ENCODE measurements around the gene CCNH. TPM values are rescaled to one million over a fixed set of nuclear protein-coding genes. Genes with fewer than 3 reads are reported as not detected.

Gene CCNH
- total and polyA plus RNA-seq, 9 donors = 20.9 to 28.9 (median 25.9) TPM

DNA sequence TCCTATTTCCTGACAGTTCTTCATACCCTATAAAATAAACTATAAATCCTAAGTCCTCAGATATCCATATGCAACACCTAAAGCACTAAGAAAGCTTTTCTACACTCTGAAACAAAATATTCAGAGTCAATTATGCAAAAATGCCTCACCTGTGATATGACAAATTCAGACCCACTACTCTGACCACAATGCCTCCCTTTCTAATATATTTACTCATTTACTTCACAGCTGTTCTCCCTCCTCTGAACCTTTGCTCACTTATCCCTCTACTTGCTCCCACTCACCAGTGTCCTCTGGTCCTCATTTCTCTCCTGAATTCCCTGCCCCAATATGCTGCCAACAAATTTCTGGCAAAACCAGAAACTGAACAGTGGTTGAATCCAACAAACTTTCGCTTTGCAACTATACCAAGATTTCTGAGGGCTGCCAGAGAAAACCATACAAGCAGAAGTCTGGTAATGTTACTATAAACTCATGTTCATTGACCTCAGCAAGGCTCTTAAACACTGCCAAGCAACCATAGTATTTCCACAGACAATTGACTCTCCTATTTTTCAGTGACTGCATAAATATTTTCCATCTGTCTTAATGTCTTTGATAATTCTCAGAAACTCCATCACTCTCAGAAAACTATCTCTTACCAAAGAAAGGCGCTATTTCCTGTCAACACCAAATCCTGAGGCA, 7.1 kb downstream of the CCNH start:
- Histone ChIP-seq H3K27ac (ENCODE audit: low read length) (no peak overlapping the region), H3K9me3 (replicated peaks; ENCODE audit: control insufficient read depth, low read depth, low read length) (no peaks in the 10 kb centered on the region), H3K4me3 (ENCODE audit: low read length) (no peak overlapping the region), H3K27me3 (ENCODE audit: control insufficient read depth, insufficient read depth, low read length) (no peaks in the 10 kb centered on the region), H3K4me1 (ENCODE audit: control insufficient read depth, insufficient read depth, low read length) (no peaks in the 10 kb centered on the region), H3K36me3 (ENCODE audit: control insufficient read depth, insufficient read depth, low read length) (peaks cover 29% of the 10 kb centered on the region)
- 92% methylated on average over 2 of the region's 2 CpGs for WGBS (ENCODE audit: insufficient coverage)
- no peak for DNase-seq

DNA sequence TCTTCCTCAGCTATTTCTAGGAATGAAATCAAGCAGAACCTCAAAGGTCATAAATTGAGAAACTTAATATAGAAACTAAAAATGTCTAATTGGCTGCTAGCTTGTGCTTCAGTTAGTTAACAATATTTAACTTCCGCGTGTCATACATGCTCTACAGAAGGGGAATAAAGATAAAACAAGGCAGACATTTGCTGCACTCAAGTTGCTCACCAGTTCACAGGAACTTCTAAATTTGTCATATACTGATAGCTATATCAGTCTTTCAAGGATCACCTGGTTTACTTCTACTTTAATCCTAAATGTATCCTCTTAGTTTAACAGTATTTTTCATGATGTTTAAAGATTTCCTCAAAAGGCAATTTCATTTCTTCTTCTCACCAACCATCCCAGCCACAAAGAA, 8.4 kb downstream of the CCNH start:
- H3K4me3 ChIP-seq (ENCODE audit: low read length) = no peak overlapping the region
- no peaks in the 10 kb centered on the region for H3K27me3 ChIP-seq (ENCODE audit: control insufficient read depth, insufficient read depth, low read length)
- H3K4me1 ChIP-seq (ENCODE audit: control insufficient read depth, insufficient read depth, low read length) = no peaks in the 10 kb centered on the region
- DNase-seq = no peak
- H3K27ac ChIP-seq (ENCODE audit: low read length) = no peak overlapping the region
- 100% methylated on average over 2 of the region's 2 CpGs for WGBS (ENCODE audit: insufficient coverage)
- H3K9me3 ChIP-seq (replicated peaks; ENCODE audit: control insufficient read depth, low read depth, low read length) = no peaks in the 10 kb centered on the region
- peaks cover 27% of the 10 kb centered on the region for H3K36me3 ChIP-seq (ENCODE audit: control insufficient read depth, insufficient read depth, low read length)

- Histone ChIP-seq H3K4me1 (ENCODE audit: control insufficient read depth, insufficient read depth, low read length) (no peaks in the 10 kb centered on the region), H3K4me3 (ENCODE audit: low read length) (no peak overlapping the region), H3K36me3 (ENCODE audit: control insufficient read depth, insufficient read depth, low read length) (peaks cover 31% of the 10 kb centered on the region), H3K27me3 (ENCODE audit: control insufficient read depth, insufficient read depth, low read length) (no peaks in the 10 kb centered on the region), H3K9me3 (replicated peaks; ENCODE audit: control insufficient read depth, low read depth, low read length) (no peaks in the 10 kb centered on the region), H3K27ac (ENCODE audit: low read length) (no peak overlapping the region)
- no peak for DNase-seq
- WGBS (ENCODE audit: insufficient coverage) = no CpG with 5 or more reads among the region's 3 CpGs
Measured at GRCh38 chr5:87403899-87404298, 8.8 kb downstream of the CCNH start.

- Histone ChIP-seq H3K27me3 (ENCODE audit: control insufficient read depth, insufficient read depth, low read length) (no peaks in the 10 kb centered on the region), H3K27ac (ENCODE audit: low read length) (no peak overlapping the region), H3K4me3 (ENCODE audit: low read length) (no peak overlapping the region), H3K9me3 (replicated peaks; ENCODE audit: control insufficient read depth, low read depth, low read length) (no peaks in the 10 kb centered on the region), H3K4me1 (ENCODE audit: control insufficient read depth, insufficient read depth, low read length) (no peaks in the 10 kb centered on the region), H3K36me3 (ENCODE audit: control insufficient read depth, insufficient read depth, low read length) (peaks cover 31% of the 10 kb centered on the region)
- DNase-seq = no peak
- no CpG with 5 or more reads among the region's 3 CpGs for WGBS (ENCODE audit: insufficient coverage)
Measured at GRCh38 chr5:87403409-87403808, 9.3 kb downstream of the CCNH start.

DNA sequence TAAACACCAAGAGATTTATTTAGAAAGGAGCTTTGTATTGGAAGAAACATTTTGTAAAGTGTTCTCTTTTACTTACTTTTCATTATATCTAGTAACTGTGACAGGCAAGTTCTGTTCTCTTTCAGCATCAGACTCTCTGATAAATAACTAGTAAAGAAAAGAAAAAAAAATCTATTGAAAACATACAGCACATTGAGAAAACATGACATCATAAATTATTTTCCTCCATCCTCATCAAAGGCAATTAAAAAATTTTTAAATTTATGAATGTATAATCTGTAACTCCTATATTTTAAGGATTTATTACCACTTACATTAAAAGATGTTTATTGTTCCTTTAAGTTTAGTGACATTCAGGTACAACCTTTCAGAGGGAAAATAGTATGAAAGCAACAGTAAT, 11.1 kb downstream of the CCNH start:
- DNase-seq = no peak
- H3K9me3 ChIP-seq (replicated peaks; ENCODE audit: control insufficient read depth, low read depth, low read length) = no peaks in the 10 kb centered on the region
- H3K4me1 ChIP-seq (ENCODE audit: control insufficient read depth, insufficient read depth, low read length) = no peaks in the 10 kb centered on the region
- peaks cover 28% of the 10 kb centered on the region for H3K36me3 ChIP-seq (ENCODE audit: control insufficient read depth, insufficient read depth, low read length)
- no peak overlapping the region for H3K27ac ChIP-seq (ENCODE audit: low read length)
- no peaks in the 10 kb centered on the region for H3K27me3 ChIP-seq (ENCODE audit: control insufficient read depth, insufficient read depth, low read length)
- H3K4me3 ChIP-seq (ENCODE audit: low read length) = no peak overlapping the region

DNA sequence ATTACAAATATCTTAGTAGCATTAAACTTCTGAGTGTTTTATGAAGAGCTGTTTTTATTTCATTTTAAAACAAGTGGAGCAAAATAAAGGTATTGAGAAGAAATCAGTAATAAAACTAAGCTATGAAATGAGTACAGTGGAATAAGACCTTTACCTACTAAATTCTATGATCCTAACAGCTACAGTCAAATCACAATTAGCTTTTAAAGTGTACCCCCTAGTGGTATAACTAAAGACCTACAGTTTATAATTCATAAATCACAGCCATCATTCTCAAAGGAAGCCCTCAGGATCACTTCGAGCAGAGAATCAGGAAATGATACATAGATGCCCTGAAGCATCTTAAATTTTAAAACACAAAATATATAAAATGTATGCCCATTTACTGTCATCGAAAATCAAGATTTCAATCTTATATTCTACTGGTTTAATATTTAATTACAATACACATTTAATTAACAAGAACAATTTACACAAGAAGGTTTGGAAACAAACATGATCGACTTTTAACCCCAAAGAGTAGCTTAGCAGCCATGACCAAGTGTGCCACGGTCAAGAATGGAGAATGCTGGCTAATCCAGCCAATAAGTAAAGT, 12.3 kb downstream of the CCNH start:
- H3K4me3 ChIP-seq (ENCODE audit: low read length) = no peak overlapping the region
- peak; percentile 21 for DNase-seq
- H3K27me3 ChIP-seq (ENCODE audit: control insufficient read depth, insufficient read depth, low read length) = no peaks in the 10 kb centered on the region
- H3K9me3 ChIP-seq (replicated peaks; ENCODE audit: control insufficient read depth, low read depth, low read length) = no peaks in the 10 kb centered on the region
- H3K36me3 ChIP-seq (ENCODE audit: control insufficient read depth, insufficient read depth, low read length) = peaks cover 26% of the 10 kb centered on the region
- 40% methylated on average over 1 of the region's 4 CpGs for WGBS (ENCODE audit: insufficient coverage)
- H3K4me1 ChIP-seq (ENCODE audit: control insufficient read depth, insufficient read depth, low read length) = no peaks in the 10 kb centered on the region
- H3K27ac ChIP-seq (ENCODE audit: low read length) = no peak overlapping the region

- no CpG with 5 or more reads among the region's 2 CpGs for WGBS (ENCODE audit: insufficient coverage)
- Histone ChIP-seq H3K36me3 (ENCODE audit: control insufficient read depth, insufficient read depth, low read length) (peaks cover 23% of the 10 kb centered on the region), H3K27ac (ENCODE audit: low read length) (no peak overlapping the region)
Measured at GRCh38 chr5:87399720-87400119, 13.0 kb downstream of the CCNH start.

DNA sequence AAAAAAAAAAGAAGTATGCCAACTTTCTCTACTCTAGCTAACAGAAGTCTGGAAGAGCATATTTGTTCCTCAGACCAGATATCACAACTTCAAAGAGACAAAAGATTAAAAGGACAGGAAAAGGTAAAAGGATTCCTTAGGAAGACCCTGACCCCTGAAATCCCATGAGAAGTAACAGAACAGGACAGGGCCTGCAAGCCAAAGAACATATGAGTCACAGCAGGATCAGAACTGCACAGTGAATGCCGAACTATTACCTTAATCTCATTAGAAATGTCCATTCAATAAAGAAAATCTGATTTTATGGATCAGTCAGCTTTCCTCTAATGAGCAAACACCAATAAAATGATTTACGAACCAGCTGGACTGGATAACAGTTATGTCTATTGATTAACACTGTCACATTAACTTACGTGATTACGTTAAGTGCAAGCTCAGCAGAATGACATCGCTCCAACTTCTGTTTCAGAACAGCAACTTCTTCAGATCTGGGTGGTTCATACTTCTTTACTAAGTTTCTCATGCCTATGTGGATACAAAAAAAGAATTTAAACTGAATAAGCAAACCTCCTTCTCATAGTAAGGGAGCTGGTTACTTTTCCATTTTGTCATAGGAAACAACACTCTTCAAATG, 13.6 kb downstream of the CCNH start:
- no peaks in the 10 kb centered on the region for H3K27me3 ChIP-seq (ENCODE audit: control insufficient read depth, insufficient read depth, low read length)
- H3K4me1 ChIP-seq (ENCODE audit: control insufficient read depth, insufficient read depth, low read length) = no peaks in the 10 kb centered on the region
- DNase-seq = no peak
- H3K27ac ChIP-seq (ENCODE audit: low read length) = no peak overlapping the region
- H3K9me3 ChIP-seq (replicated peaks; ENCODE audit: control insufficient read depth, low read depth, low read length) = no peaks in the 10 kb centered on the region
- WGBS (ENCODE audit: insufficient coverage) = 80% methylated on average over 1 of the region's 5 CpGs
- no peak overlapping the region for H3K4me3 ChIP-seq (ENCODE audit: low read length)
- H3K36me3 ChIP-seq (ENCODE audit: control insufficient read depth, insufficient read depth, low read length) = peaks cover 23% of the 10 kb centered on the region

More at GRCh38 chr5:87399720-87400119, 13.0 kb downstream of the CCNH start:
- Histone ChIP-seq H3K4me1 (ENCODE audit: control insufficient read depth, insufficient read depth, low read length) (no peaks in the 10 kb centered on the region), H3K4me3 (ENCODE audit: low read length) (no peak overlapping the region), H3K9me3 (replicated peaks; ENCODE audit: control insufficient read depth, low read depth, low read length) (no peaks in the 10 kb centered on the region), H3K27me3 (ENCODE audit: control insufficient read depth, insufficient read depth, low read length) (no peaks in the 10 kb centered on the region)
- no peak for DNase-seq

- peaks cover 34% of the 10 kb centered on the region for H3K36me3 ChIP-seq (ENCODE audit: control insufficient read depth, insufficient read depth, low read length)
- DNase-seq = no peak
- no peak overlapping the region for H3K4me3 ChIP-seq (ENCODE audit: low read length)
- H3K27ac ChIP-seq (ENCODE audit: low read length) = no peak overlapping the region
- no peaks in the 10 kb centered on the region for H3K9me3 ChIP-seq (replicated peaks; ENCODE audit: control insufficient read depth, low read depth, low read length)
- H3K27me3 ChIP-seq (ENCODE audit: control insufficient read depth, insufficient read depth, low read length) = no peaks in the 10 kb centered on the region
- WGBS (ENCODE audit: insufficient coverage) = no CpG with 5 or more reads among the region's 3 CpGs
- no peaks in the 10 kb centered on the region for H3K4me1 ChIP-seq (ENCODE audit: control insufficient read depth, insufficient read depth, low read length)
Measured at GRCh38 chr5:87394411-87395165, 18.1 kb downstream of the CCNH start.

DNA sequence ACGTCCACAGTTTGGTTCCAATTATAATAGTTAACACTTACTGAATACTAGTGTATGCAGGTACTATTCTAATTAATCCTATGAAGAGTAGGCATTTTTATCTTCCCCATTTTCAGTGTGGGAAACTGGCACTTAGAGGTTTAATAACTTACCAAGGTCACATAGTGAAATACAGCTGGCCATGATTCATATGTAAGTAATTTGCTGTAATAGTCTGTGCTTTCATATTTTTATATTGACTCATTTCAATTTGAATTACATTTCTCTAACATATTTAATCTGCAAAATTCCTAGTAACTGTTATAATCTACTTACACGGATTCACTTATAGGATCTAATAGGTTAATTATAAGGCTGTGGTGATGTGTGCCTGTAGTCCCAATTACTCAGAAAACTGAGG, 19.4 kb downstream of the CCNH start:
- Histone ChIP-seq H3K4me3 (ENCODE audit: low read length) (no peak overlapping the region), H3K27ac (ENCODE audit: low read length) (no peak overlapping the region), H3K36me3 (ENCODE audit: control insufficient read depth, insufficient read depth, low read length) (peaks cover 30% of the 10 kb centered on the region), H3K4me1 (ENCODE audit: control insufficient read depth, insufficient read depth, low read length) (no peaks in the 10 kb centered on the region), H3K9me3 (replicated peaks; ENCODE audit: control insufficient read depth, low read depth, low read length) (no peaks in the 10 kb centered on the region), H3K27me3 (ENCODE audit: control insufficient read depth, insufficient read depth, low read length) (no peaks in the 10 kb centered on the region)
- no peak for DNase-seq
- WGBS (ENCODE audit: insufficient coverage) = no CpG with 5 or more reads among the region's 2 CpGs

Data from muscle of leg (tissue), 11 donors.